Keratinocyte (primary cell): Measurements from ENCODE around the gene TACC3.

Experiments used
- EZH2 ChIP-seq: IDR thresholded peaks from one replicate; pipeline ENCODE4 v1.6.1; 2012; ENCODE audit warnings: inconsistent platforms, mild to moderate bottlenecking, low read length, moderate library complexity
- TF ChIP-seq, protein P1 (sequence below), 3 experiments: IDR thresholded peaks in 1 of 3; conservative IDR thresholded peaks in 1 of 3; optimal IDR thresholded peaks in 1 of 3; 2 replicates in 2 of 3; 3 replicates in 1 of 3; pipeline versions ENCODE3 to v1.5.1; 2011; ENCODE audit warnings: low read length in 3 of 3, mild to moderate bottlenecking in 3 of 3, moderate library complexity in 2 of 3, control low read depth in 1 of 3, inconsistent platforms in 1 of 3; ENCODE audit not compliant: insufficient read depth in 2 of 3; ENCODE audit errors: extremely low read depth in 1 of 3

DNA sequence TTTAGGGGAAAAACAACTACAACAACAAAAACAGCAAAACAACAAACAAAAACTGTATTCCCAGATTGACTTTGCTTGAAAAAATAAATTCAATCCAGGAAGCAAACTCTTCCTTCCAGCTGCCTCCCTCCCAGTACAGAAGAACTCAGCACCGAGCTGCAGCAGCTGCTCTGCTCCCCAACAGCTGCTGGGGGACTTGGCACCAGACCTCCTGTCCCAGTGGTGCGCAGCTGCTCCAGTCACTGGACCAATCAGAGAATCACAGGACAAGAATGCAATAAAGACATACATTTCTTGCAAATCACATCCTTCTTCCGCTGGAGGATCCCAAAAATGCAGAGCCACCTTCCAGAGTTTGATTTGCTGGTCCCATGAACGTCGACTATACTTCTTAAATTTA, 25.4 kb upstream of the TACC3 start:
- TF ChIP-seq, protein P1, sequence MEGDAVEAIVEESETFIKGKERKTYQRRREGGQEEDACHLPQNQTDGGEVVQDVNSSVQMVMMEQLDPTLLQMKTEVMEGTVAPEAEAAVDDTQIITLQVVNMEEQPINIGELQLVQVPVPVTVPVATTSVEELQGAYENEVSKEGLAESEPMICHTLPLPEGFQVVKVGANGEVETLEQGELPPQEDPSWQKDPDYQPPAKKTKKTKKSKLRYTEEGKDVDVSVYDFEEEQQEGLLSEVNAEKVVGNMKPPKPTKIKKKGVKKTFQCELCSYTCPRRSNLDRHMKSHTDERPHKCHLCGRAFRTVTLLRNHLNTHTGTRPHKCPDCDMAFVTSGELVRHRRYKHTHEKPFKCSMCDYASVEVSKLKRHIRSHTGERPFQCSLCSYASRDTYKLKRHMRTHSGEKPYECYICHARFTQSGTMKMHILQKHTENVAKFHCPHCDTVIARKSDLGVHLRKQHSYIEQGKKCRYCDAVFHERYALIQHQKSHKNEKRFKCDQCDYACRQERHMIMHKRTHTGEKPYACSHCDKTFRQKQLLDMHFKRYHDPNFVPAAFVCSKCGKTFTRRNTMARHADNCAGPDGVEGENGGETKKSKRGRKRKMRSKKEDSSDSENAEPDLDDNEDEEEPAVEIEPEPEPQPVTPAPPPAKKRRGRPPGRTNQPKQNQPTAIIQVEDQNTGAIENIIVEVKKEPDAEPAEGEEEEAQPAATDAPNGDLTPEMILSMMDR (optimal IDR thresholded peaks at IDR 0.05 in 1 of 3, IDR thresholded peaks at IDR 0.05 in 1 of 3, conservative IDR thresholded peaks at IDR 0.05 in 1 of 3; ENCODE audit: extremely low read depth in 1 of 3, insufficient read depth in 2 of 3, low read length in 3 of 3), result no peak
- TF ChIP-seq EZH2, result no peak
